ENCODE data around the gene DZANK1. TPM values are rescaled to one million over a fixed set of nuclear protein-coding genes. Genes with fewer than 3 reads are reported as not detected.

The DZANK1 gene
- polyA plus RNA-seq (2012; ENCODE audit: insufficient read depth, insufficient read length, low read depth), result 3.2 TPM

DNA sequence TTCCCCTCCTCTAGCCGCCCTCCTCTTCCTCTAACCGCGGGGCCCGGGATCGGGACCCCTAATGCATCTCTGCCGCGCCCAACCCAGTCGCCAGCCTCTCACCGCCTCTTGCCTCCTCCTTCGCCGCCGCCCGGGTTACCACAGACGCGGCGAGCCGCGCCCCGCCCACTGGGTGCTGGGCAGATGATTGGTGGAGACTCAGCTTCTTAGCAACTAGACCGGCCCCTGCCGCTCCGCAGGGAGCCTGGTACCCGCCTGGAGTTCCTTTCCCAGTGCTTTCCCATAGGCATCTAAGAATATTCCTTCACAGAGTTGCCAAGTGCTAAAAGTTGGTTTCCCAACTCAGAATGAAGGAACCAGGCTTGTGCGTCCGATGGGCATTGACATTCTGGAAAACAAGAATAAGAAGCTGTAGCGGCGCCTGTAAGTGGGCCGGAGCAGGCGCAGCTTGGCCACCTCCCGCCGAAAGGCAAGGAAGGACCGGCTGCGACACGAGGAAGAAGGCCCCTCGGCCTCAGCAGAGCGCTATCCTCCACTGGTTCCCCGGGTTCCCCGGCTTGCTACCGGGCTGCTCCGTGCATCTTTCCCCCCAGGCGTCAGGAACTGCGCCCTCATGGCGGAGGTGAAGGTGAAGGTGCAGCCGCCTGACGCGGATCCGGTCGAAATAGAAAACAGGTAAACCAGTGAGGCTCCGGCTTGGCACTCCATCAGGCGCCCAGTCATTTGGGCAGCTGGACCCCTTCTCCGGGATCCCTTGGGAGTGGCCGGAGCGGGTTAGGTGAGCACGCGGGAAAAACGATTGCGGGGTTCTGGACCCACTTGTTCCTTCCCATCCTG, at the start of gene DZANK1, which contains the start of gene POLR3F:
TSS of gene DZANK1 (minus strand) at position 137 of the 837 bp plus-strand sequence. CDS start 1,672 bp downstream, outside the sequence.
TSS of gene POLR3F (plus strand) at position 497 of the 837 bp plus-strand sequence. CDS start at position 614, 117 bp downstream.
- peak within 1 kb of the TSS; percentile 91 for H3K4me3 ChIP-seq (ENCODE audit: low read depth, low read length)
- no peaks in the 10 kb centered on the region for H3K27me3 ChIP-seq
- H3K9me3 ChIP-seq, result no peaks in the 10 kb centered on the region
- H3K4me1 ChIP-seq, result no peaks in the 10 kb centered on the region
- H3K36me3 ChIP-seq, result peaks cover 10% of the 10 kb centered on the region; the same call in 1 of the 2 replicates
- peak; percentile 98 for DNase-seq
- TF ChIP-seq, protein P1, sequence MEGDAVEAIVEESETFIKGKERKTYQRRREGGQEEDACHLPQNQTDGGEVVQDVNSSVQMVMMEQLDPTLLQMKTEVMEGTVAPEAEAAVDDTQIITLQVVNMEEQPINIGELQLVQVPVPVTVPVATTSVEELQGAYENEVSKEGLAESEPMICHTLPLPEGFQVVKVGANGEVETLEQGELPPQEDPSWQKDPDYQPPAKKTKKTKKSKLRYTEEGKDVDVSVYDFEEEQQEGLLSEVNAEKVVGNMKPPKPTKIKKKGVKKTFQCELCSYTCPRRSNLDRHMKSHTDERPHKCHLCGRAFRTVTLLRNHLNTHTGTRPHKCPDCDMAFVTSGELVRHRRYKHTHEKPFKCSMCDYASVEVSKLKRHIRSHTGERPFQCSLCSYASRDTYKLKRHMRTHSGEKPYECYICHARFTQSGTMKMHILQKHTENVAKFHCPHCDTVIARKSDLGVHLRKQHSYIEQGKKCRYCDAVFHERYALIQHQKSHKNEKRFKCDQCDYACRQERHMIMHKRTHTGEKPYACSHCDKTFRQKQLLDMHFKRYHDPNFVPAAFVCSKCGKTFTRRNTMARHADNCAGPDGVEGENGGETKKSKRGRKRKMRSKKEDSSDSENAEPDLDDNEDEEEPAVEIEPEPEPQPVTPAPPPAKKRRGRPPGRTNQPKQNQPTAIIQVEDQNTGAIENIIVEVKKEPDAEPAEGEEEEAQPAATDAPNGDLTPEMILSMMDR (IDR thresholded peaks at IDR 0.05; ENCODE audit: low read depth, low read length), result no peak

DNA sequence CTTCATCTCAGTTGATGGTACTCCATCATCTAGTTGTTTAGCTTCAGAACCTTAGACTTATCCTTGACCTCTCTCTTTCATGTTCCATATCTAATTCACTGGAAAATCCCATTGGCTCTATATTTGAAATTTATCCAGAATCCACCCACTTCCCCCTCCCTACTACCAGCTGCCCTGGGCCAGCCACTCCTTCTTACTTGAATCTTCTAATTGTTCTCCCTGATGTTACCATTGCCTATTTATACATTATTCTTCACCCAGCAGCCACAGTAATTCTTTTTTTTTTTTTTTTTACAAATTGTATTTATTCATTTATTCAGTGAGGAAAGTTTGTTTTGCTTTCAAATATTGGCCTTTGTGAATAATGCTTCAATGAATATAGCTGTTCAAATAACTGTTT, 49.1 kb upstream of the DZANK1 start:
- no peaks in the 10 kb centered on the region for H3K27me3 ChIP-seq
- no peaks in the 10 kb centered on the region for H3K4me1 ChIP-seq
- H3K4me3 ChIP-seq (ENCODE audit: low read depth, low read length), result no peak overlapping the region
- TF ChIP-seq, protein P1 (IDR thresholded peaks at IDR 0.05; ENCODE audit: low read depth, low read length), result no peak
- peaks cover under 1% of the 10 kb centered on the region for H3K36me3 ChIP-seq
- no peak for DNase-seq
- H3K9me3 ChIP-seq, result no peaks in the 10 kb centered on the region

DNA sequence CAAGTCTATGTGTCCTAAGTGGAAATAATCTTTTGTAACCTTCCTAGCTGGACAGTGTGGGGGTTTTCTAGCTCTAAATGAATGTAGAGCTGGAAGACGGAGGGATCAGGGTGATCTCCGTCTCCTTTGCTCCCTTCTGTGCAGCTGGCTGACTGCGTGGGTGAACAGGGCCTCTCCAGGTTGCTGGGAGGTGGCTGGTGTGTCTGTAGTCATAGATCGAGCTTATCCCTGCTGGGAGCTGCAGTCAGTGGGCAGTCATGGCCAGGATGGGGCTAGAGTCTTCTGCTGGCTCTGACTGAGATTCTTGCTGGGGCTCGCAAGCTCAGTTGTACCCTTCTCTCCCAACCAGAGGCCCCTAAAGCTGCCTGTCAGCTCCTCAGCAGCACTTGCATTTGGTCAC, 47.3 kb upstream of the DZANK1 start:
- no peak overlapping the region for H3K4me3 ChIP-seq (ENCODE audit: low read depth, low read length)
- H3K36me3 ChIP-seq, result peaks cover 13% of the 10 kb centered on the region
- DNase-seq, result no peak
- no peaks in the 10 kb centered on the region for H3K9me3 ChIP-seq
- H3K27me3 ChIP-seq, result no peaks in the 10 kb centered on the region
- TF ChIP-seq, protein P1 (IDR thresholded peaks at IDR 0.05; ENCODE audit: low read depth, low read length), result no peak
- no peaks in the 10 kb centered on the region for H3K4me1 ChIP-seq

DNA sequence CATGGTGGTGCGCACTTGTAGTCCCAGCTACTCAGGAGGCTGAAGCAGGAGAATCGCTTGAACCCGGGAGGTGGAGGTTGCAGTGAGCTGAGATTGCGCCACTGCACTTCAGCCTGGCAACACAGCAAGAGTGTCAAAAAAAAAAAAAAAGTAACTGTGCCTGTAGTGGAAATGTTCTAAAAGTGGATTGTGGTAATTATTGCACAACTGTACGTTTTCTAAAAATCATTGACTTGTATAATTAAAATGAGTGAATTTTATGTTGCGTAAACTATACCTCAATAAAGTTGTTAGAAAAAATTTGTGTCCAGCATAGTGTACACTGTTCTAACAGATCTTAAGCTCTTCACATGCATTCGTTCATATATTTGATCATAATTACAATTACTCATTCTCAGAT, 46.4 kb upstream of the DZANK1 start:
- H3K36me3 ChIP-seq, result peaks cover 13% of the 10 kb centered on the region
- no peak overlapping the region for H3K4me3 ChIP-seq (ENCODE audit: low read depth, low read length)

DNA sequence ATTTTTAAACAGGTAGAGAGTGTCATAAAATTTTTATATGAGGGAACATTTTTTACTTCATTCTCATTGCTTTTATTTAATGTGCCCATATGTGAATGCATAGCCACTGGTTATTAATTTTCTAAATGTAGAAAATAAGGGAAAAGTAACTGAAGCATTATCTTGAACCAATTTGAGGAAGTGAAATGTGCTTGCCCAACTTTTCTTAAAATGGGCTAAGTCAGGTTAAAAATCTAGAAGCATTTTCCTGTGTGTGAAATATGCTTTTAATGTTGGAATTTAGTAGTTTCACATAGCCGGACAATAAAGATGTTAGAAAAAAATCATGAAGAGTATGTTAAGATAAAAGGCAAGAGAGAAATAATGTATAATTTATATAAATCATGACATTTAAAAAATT, 44.7 kb upstream of the DZANK1 start:
- DNase-seq, result no peak
- TF ChIP-seq, protein P1 (IDR thresholded peaks at IDR 0.05; ENCODE audit: low read depth, low read length), result no peak
- H3K4me1 ChIP-seq, result no peaks in the 10 kb centered on the region
- H3K27me3 ChIP-seq, result no peaks in the 10 kb centered on the region
- H3K9me3 ChIP-seq, result no peaks in the 10 kb centered on the region
- H3K4me3 ChIP-seq (ENCODE audit: low read depth, low read length), result no peak overlapping the region
- H3K36me3 ChIP-seq, result peaks cover 13% of the 10 kb centered on the region

More for the DNA sequence above, 46.4 kb upstream of the DZANK1 start:
- no peaks in the 10 kb centered on the region for H3K9me3 ChIP-seq
- no peaks in the 10 kb centered on the region for H3K4me1 ChIP-seq
- no peaks in the 10 kb centered on the region for H3K27me3 ChIP-seq
- TF ChIP-seq, protein P1 (IDR thresholded peaks at IDR 0.05; ENCODE audit: low read depth, low read length), result no peak
- no peak for DNase-seq
